GM21390 (cell line): ENCODE measurements around the gene TMOD2.

Experiments
- ATAC-seq: cut with Tn5 transposase; IDR thresholded peaks from one replicate; pipeline ENCODE4 v1.9.1; 2021; ENCODE audit not compliant: unreplicated experiment

TMOD2 gene

GRCh38 chr15:51849860-51850259 lies 98.5 kb downstream of the TMOD2 start:
- ATAC-seq: no peak

GRCh38 chr15:51853998-51854397 lies 102.6 kb downstream of the TMOD2 start:
- ATAC-seq: no peak

- ATAC-seq: no peak
Observed at GRCh38 chr15:51855612-51856011, 104.2 kb downstream of the TMOD2 start.

- ATAC-seq: no peak
Observed at GRCh38 chr15:51856714-51857380, 105.5 kb downstream of the TMOD2 start.

GRCh38 chr15:51861557-51862359 lies 110.4 kb downstream of the TMOD2 start:
- no peak for ATAC-seq

- no peak for ATAC-seq
Observed at GRCh38 chr15:51863131-51863530, 111.7 kb downstream of the TMOD2 start.

- no peak for ATAC-seq
Observed at GRCh38 chr15:51864408-51865056, 113.1 kb downstream of the TMOD2 start.

GRCh38 chr15:51865317-51865716 lies 113.9 kb downstream of the TMOD2 start:
- no peak for ATAC-seq
